ENCODE results near the gene ZNF391.

Gene ZNF391

DNA sequence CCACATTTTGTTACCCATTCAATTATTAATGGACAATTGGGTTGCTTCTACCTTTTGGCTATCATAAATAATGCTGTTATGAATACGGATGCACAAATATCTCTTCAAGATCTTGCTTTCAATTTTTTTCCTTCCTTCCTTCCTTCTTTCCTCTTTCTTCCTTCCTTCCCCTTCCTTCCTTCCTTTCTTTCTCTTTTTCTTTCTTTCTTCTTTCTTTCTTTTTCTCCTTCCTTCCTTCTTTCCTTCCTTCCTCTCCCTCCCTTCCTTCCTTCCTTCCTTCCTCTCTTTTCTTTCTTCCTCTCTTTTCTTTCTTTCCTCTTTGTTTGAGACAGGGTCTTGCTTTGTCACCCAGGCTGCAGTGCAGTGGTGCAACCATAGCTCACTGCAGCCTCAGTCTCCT, 45.2 kb downstream of the ZNF391 start:
- TF ChIP-seq JUND (IDR thresholded peaks at IDR 0.05; ENCODE audit: low read depth) = no peak
- DNase-seq (ENCODE audit: low read depth in 1 of 2, low spot score in 1 of 2) = no peak

DNA sequence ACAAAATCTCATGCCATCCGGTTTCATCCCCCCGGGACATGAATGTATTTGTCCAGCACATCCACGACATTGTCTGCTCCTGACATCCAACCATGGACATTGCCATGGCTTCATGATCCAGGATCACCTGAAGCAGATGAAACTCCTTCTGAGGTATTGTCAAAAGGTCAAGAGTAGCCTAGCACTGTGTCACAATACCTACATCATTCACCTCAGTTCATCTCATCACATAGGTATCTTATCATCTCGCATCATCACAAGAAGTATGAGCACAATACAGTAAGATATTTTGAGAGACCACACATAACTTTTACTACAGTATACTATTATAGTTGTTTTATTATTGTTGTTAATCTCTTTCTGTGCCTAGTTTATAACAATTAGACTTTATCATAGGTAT, 50.8 kb downstream of the ZNF391 start:
- DNase-seq (ENCODE audit: low read depth in 1 of 2, low spot score in 1 of 2) = no peak
- no peak for TF ChIP-seq JUND (IDR thresholded peaks at IDR 0.05; ENCODE audit: low read depth)
- in situ Hi-C loops (cut with HindIII; ENCODE audit: low pct_unique_long_range_greater_than_20kb, low sequenced_read_pairs) = no loop called here

More for the DNA sequence above, 45.2 kb downstream of the ZNF391 start:
- in situ Hi-C loops (cut with HindIII; ENCODE audit: low pct_unique_long_range_greater_than_20kb, low sequenced_read_pairs) = no loop called here

DNA sequence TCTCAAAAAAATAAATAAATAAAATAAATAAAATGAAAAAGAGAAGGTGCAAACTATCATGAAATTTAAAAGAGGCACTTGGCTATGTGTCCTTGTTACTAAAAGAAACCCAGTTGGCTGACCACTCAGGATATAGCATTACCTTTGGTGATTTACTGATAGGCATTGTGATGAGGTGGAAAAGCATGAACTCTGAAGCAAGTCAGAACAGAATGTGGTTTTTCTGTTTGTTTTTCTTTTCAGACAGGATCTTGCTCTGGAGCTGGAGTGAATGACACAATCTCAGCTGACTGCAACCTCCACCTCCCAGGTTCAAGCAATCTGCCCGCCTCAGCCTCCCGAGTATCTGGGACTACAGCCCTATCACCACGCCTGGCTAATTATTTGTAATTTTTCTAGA, 52.4 kb downstream of the ZNF391 start:
- in situ Hi-C loops (cut with HindIII; ENCODE audit: low pct_unique_long_range_greater_than_20kb, low sequenced_read_pairs) = no loop called here
- no peak for DNase-seq (ENCODE audit: low read depth in 1 of 2, low spot score in 1 of 2)
- TF ChIP-seq JUND (IDR thresholded peaks at IDR 0.05; ENCODE audit: low read depth) = no peak

DNA sequence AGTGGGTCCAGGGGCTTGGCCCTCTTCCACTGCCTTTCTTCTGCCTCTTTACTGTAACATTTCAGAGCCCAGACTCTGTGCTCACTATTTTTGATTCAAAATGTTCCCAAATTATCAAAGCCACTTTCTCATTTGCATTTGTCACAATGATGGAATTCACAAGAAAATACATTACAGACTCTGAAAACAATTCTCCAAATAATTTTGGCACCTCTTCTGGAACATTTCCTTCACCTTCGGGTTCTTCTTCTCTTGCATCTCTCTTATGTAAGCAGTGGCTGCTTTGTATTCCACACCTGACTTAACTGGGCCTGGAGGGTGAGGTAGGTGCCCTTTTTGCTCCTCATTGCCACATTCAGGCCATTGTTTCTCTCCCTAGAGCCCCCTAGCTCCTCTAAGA, 54.4 kb downstream of the ZNF391 start:
- in situ Hi-C loops (cut with HindIII; ENCODE audit: low pct_unique_long_range_greater_than_20kb, low sequenced_read_pairs) = no loop called here
- DNase-seq (ENCODE audit: low read depth in 1 of 2, low spot score in 1 of 2) = no peak
- TF ChIP-seq JUND (IDR thresholded peaks at IDR 0.05; ENCODE audit: low read depth) = no peak

DNA sequence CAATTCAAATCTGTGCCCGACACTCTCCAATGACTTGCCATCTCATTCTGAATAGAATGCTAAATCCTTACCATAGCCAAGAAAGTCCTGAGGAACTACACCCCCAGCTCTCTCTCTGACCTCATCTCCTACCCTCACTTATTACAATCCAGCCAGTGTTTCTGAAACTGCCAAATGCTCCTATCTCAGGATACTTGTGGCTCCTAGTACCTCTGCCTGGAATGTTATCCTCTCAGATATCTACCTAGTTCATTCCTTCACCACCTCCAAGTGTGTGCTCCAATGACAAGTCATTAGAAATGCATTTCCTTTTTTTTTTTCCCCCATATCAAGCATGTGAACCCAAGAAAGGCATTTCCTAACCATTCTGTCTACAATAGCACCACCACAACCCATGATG, 59.9 kb downstream of the ZNF391 start:
- no peak for TF ChIP-seq JUND (IDR thresholded peaks at IDR 0.05; ENCODE audit: low read depth)
- in situ Hi-C loops (cut with HindIII; ENCODE audit: low pct_unique_long_range_greater_than_20kb, low sequenced_read_pairs) = no loop called here
- DNase-seq (ENCODE audit: low read depth in 1 of 2, low spot score in 1 of 2) = no peak

DNA sequence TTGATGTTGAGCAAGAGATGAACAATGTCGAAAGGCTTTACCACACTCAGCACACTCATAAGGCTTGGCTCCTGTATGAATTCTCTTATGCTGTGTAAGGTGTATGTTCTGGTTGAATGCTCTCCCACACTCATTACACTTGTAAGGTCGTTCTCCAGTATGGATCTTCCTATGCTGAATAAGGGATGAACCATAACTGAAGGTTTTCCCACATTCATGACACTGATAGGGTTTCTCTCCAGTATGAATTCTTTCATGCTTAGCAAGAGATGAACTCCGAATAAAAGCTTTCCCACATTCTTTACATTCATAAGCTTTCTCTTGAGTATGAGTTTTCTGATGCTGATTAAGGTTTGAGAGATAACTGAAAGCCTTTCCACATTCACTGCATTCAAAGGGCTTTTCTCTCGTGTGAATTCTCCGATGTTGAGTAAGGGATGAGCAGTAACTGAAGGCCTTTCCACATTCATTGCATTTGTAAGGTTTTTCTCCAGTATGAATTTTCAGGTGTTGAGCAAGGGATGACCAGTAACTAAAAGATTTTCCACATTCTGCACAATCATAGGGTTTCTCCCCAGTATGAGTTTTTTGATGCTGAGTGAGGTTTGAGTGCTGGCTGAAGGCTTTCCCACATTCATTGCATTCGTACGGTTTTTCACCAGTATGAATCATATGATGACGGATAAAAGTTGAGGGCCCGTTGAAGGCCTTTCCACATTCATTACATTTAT, 63.3 kb downstream of the ZNF391 start:
- in situ Hi-C loops (cut with HindIII; ENCODE audit: low pct_unique_long_range_greater_than_20kb, low sequenced_read_pairs) = no loop called here
- no peak for DNase-seq (ENCODE audit: low read depth in 1 of 2, low spot score in 1 of 2)
- no peak for TF ChIP-seq JUND (IDR thresholded peaks at IDR 0.05; ENCODE audit: low read depth)

DNA sequence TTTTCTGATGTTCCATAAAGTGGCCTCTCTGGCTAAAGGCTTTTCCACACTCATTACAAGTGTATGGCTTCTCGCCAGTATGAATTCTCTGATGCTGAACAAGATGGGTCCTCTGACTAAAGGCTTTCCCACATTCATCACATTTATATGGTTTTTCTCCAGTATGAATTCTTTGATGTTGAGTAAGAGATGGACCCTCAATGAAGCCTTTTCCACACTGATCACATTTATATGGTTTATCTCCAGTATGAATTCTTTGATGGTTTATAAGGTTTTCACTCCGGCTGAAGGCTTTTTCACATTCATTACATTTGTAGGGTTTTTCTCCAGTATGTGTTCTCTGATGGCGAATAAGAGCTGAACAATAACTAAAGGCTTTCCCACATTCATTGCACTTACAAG, 63.9 kb downstream of the ZNF391 start:
- in situ Hi-C loops (cut with HindIII; ENCODE audit: low pct_unique_long_range_greater_than_20kb, low sequenced_read_pairs) = no loop called here
- DNase-seq (ENCODE audit: low read depth in 1 of 2, low spot score in 1 of 2) = no peak
- no peak for TF ChIP-seq JUND (IDR thresholded peaks at IDR 0.05; ENCODE audit: low read depth)

Measured in T47D (cell line).